ENCODE results near the gene DXO.
A peak's percentile ranks its signal among the peaks of the same experiment; 100 is the strongest.
"Not testable (repeated sequence)": the region's sequence is repeated elsewhere in the genome, so short reads cannot be mapped to it uniquely, and the experiment has no call there.

DXO gene

GRCh38 chr6:31980998-31981397, 9.1 kb upstream of the DXO start:
- not testable (repeated sequence) for H3K27ac ChIP-seq

GRCh38 chr6:31980195-31980876, 8.4 kb upstream of the DXO start:
- not testable (repeated sequence) for H3K27ac ChIP-seq

- TF ChIP-seq ZFX (IDR thresholded peaks at IDR 0.05; ENCODE audit: borderline replicate concordance), result no peak
- no peak for TF ChIP-seq CTCF (IDR thresholded peaks at IDR 0.05)
- H3K27ac ChIP-seq, result no peak overlapping the region
Observed at GRCh38 chr6:31979238-31979898, 7.4 kb upstream of the DXO start.

GRCh38 chr6:31978831-31979230, 6.9 kb upstream of the DXO start:
- H3K27ac ChIP-seq, result no peak overlapping the region
- no peak for TF ChIP-seq CTCF (IDR thresholded peaks at IDR 0.05)
- TF ChIP-seq ZFX (IDR thresholded peaks at IDR 0.05; ENCODE audit: borderline replicate concordance), result no peak

GRCh38 chr6:31977816-31978431, 6.0 kb upstream of the DXO start:
- no peak overlapping the region for H3K27ac ChIP-seq
- TF ChIP-seq CTCF (IDR thresholded peaks at IDR 0.05) (no peak), ZFX (IDR thresholded peaks at IDR 0.05; ENCODE audit: borderline replicate concordance) (no peak)

- not testable (repeated sequence) for H3K27ac ChIP-seq
Observed at GRCh38 chr6:31976065-31976464, 4.1 kb upstream of the DXO start.

- H3K27ac ChIP-seq, result peak overlapping the region; percentile 94
- no peak for TF ChIP-seq CTCF (IDR thresholded peaks at IDR 0.05)
- TF ChIP-seq ZFX (IDR thresholded peaks at IDR 0.05; ENCODE audit: borderline replicate concordance), result no peak
Observed at GRCh38 chr6:31972709-31973350, 892 bp upstream of the DXO start.

- peak overlapping the region; percentile 94 for H3K27ac ChIP-seq
- TF ChIP-seq ZFX (IDR thresholded peaks at IDR 0.05; ENCODE audit: borderline replicate concordance) (no peak), CTCF (IDR thresholded peaks at IDR 0.05) (no peak)
Observed at GRCh38 chr6:31971279-31971992, 502 bp downstream of the DXO start.
